ENCODE data around the gene RITA1.

RITA1 gene

DNA sequence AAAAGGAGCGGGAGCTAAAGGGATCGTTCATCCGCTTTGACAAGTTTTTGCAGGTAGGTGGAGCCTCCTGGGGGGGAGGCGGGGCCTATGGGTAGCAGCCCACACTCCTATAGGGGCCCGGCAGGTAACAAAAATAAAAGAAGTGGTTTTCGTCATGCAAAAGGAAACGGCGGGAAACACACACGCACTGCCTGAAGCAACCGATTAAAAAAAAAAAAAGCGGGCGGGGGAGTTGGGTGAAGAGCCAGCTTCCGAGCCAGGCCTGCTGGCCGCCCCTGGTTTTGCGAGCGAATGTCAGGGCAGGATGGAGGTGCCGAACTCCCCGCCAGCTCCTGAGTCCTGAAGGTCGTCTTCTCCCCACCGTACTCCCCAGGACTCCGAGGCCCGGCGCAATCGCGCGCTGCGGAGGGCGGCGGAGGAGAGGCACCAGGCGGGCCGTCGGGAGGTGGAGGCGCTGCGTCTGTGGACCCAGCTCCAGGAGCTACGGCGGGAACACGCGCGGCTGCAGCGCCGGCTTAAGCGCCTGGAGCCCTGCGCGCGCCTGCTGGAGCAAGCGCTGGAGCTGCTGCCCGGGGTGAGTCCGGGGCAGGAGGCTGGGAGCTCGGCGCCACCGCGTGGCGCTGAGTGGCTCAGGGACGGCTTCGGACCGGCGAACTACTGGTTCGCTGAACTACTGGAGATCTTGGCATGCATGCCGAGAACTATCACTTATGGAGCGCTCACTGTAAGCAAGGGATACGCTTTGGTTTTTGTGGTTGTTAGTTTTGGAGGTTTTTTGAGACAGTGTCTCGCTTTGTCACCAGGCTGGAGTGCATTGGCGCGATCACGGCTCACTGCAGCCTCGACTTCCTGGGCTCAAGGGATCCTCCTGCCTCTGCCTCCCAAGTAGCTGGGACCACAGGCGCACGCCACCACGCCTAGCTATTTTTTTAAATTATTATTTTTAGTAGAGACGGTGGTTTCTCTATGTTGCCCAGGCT is 32.4 kb upstream of the RITA1 start:
- DNase-seq (ENCODE audit: low read depth in 2 of 2, low spot score in 1 of 2), result no peak

- DNase-seq (ENCODE audit: low read depth in 2 of 2, low spot score in 1 of 2), result no peak
Observed at GRCh38 chr12:113154351-113154973, 31.1 kb upstream of the RITA1 start.

- no peak for DNase-seq (ENCODE audit: low read depth in 2 of 2, low spot score in 1 of 2)
Observed at GRCh38 chr12:113155060-113155459, 30.5 kb upstream of the RITA1 start.

GRCh38 chr12:113155646-113156045 is 29.9 kb upstream of the RITA1 start:
- no peak for DNase-seq (ENCODE audit: low read depth in 2 of 2, low spot score in 1 of 2)

DNA sequence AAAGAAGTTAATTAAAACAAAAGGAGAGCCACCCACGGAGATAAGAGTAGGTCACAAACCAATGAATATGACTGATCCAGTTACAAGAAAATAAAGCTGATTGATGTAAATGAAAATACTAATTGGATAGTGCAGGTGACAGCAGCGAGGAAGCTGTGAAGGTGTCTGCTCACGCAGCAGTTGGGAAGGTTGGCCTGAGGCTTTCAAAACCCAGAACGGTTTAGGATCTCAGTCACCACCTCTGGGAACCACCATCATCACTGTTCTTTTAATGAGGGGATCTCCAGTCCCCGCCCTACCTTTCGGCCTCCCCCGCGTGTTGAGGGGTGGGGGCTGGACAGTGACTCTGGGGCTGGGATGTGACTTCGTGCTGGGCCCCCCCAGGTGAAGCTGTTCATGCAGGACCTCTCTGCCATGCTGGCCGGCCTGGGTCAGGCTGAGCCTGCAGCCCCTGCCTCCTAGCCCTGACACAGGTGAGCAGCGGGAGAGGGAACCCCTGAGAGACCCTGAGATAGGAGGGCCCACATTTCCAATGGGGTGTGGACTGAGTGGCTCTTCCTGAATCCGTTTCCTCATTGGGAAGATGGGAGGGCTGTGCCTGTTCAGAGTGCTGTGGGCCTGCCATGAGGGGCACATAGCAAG is 28.2 kb upstream of the RITA1 start:
- DNase-seq (ENCODE audit: low read depth in 2 of 2, low spot score in 1 of 2), result no peak

GRCh38 chr12:113158439-113159203 is 26.9 kb upstream of the RITA1 start:
- no peak for DNase-seq (ENCODE audit: low read depth in 2 of 2, low spot score in 1 of 2)

DNA sequence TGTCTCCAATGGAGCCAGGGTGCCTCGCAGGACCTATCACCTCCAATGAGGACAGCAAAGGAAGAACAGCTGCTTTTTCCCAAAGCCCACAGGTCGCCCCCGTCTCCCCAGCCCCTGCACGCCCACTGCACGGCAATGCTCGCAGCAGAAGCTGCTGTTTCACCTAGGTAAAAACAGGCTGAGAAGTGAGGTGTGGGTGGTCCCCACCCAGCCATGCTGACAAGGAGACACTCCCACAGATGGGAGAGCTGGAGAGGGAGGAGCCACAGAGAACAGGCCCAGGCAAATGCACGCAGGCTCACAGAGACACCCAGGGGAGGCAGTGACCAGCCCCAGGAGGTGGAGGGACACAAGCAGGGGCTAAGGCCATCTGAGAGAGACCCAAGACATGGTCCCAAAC is 25.6 kb upstream of the RITA1 start:
- no peak for DNase-seq (ENCODE audit: low read depth in 2 of 2, low spot score in 1 of 2)

- no peak for DNase-seq (ENCODE audit: low read depth in 2 of 2, low spot score in 1 of 2)
Observed at GRCh38 chr12:113161415-113162016, 24.0 kb upstream of the RITA1 start.

GRCh38 chr12:113162102-113163029 is 23.2 kb upstream of the RITA1 start:
- no peak for DNase-seq (ENCODE audit: low read depth in 2 of 2, low spot score in 1 of 2)

- no peak for DNase-seq (ENCODE audit: low read depth in 2 of 2, low spot score in 1 of 2)
Observed at GRCh38 chr12:113163030-113163360, 22.5 kb upstream of the RITA1 start.

- DNase-seq (ENCODE audit: low read depth in 2 of 2, low spot score in 1 of 2), result no peak
Observed at GRCh38 chr12:113164014-113164413, 21.5 kb upstream of the RITA1 start.

DNA sequence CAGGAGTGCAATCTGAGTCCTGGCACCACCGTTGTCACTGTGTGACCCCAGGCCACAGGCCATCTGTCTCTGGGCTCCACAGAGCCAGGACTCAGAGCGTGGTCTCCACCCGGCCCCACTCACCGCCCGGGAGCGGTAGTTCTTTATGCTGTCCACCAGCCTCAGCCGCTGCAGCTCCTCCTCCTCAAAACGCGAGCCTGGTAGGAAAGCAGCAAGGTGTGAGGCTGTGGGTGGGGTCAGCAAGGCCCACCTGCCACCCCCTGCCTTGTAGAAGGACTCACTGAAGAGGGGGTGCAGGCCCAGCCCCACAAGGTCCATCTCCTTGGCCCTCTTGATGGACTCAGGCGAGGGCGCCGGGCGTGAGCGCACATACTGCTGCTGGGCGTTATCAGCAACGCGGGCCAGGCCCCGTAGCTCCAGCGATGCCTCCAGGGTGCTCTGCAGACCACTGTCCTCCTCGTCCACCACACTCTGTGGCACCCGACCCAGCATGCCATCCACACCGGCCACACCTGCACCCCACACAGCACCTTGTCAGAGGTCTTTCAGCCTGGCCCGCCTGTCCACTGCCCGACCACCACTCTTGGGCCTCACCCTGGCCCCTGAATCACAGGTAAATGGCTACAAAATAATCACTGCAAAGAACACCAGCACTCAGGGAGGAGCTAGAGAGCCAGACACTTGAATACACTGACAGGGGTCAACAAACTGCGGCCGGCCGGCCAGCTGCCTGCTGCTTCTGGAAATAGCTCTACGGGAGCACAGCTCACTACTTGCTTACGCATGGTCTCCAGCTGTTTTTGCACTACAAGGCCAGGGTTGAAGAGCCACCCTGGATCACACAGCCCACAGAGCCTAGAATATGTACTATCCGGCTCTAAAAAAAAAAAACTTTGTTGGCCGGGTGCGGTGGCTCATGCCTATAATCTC is 19.7 kb upstream of the RITA1 start:
- no peak for DNase-seq (ENCODE audit: low read depth in 2 of 2, low spot score in 1 of 2)

DNA sequence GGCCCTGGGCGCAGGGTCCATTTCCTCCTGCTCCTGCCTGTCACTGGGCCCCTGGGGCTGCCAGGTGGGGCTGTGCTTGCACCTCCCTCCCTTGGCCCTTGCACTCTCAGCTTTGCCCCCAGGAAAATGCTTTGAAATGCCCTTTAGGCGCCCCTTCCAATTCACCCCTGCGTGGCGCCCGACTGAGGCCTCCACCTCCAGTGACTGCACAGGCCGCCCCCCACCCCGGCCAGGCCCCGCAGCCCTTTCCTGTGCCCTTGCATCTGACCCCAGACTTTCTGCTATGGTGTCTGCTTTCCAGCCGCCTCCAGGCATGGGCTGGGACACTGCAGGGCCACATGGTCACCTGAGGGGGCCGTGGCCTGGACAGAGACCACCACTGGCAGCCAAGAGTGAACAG is 17.7 kb upstream of the RITA1 start:
- DNase-seq (ENCODE audit: low read depth in 2 of 2, low spot score in 1 of 2), result no peak

GRCh38 chr12:113169697-113170096 is 15.8 kb upstream of the RITA1 start:
- no peak for DNase-seq (ENCODE audit: low read depth in 2 of 2, low spot score in 1 of 2)

GRCh38 chr12:113170457-113170856 is 15.1 kb upstream of the RITA1 start:
- DNase-seq (ENCODE audit: low read depth in 2 of 2, low spot score in 1 of 2), result no peak

GRCh38 chr12:113170926-113171325 is 14.6 kb upstream of the RITA1 start:
- no peak for DNase-seq (ENCODE audit: low read depth in 2 of 2, low spot score in 1 of 2)

DNA sequence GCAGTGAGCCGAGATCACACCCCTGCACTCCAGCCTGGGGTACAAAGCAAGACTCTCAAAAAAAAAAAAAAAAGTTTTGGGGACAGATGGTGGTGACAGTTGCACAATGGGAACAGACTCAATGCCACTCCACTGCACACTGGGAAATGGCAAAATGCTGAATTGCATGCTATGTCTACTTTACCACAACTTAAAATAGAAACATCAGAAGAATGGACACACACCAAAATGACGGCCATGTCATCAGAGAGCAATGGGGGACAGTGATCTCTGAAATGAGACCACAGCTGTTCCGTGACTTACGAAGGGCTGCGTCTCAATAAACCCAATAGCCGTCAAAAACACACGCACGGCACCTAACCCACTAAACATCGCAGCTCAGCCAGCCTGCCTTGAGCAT is 14.0 kb upstream of the RITA1 start:
- DNase-seq (ENCODE audit: low read depth in 2 of 2, low spot score in 1 of 2), result no peak

- DNase-seq (ENCODE audit: low read depth in 2 of 2, low spot score in 1 of 2), result no peak
Observed at GRCh38 chr12:113172185-113172584, 13.3 kb upstream of the RITA1 start.
